Urothelium cell line (cell line): ENCODE data around the gene PARD3.
"Not testable (repeated sequence)": the region's sequence is repeated elsewhere in the genome, so short reads cannot be mapped to it uniquely, and the experiment has no call there.

Experiments
- DNase-seq: peaks from one replicate; pipeline ENCODE4 v3.0.0; 2011; ENCODE audit warnings: low spot score, mixed read lengths
- FAIRE-seq: peaks from 2 replicates; lab custom pipeline; 2011; peaks lifted over from hg19 to GRCh38; lab: Jason Lieb, UNC

Gene PARD3

GRCh38 chr10:34719746-34720145 lies 95.3 kb downstream of the PARD3 start:
- no peak for FAIRE-seq
- DNase-seq, result no peak

GRCh38 chr10:34719328-34719727 lies 95.8 kb downstream of the PARD3 start:
- DNase-seq (no peak), FAIRE-seq (no peak)

- no peak for FAIRE-seq
- no peak for DNase-seq
Observed at GRCh38 chr10:34717429-34717828, 97.7 kb downstream of the PARD3 start.

GRCh38 chr10:34716958-34717357 lies 98.1 kb downstream of the PARD3 start:
- DNase-seq (no peak), FAIRE-seq (no peak)

- FAIRE-seq, result no peak
- DNase-seq, result no peak
Observed at GRCh38 chr10:34716234-34716633, 98.9 kb downstream of the PARD3 start.

- DNase-seq (no peak), FAIRE-seq (no peak)
Observed at GRCh38 chr10:34715511-34716187, 99.4 kb downstream of the PARD3 start.

GRCh38 chr10:34713875-34714274 lies 101.2 kb downstream of the PARD3 start:
- DNase-seq (peak; percentile 41), FAIRE-seq (no peak)

- FAIRE-seq (no peak), DNase-seq (no peak)
Observed at GRCh38 chr10:34711500-34711899, 103.6 kb downstream of the PARD3 start.

GRCh38 chr10:34710391-34710751 lies 104.7 kb downstream of the PARD3 start:
- peak; percentile 64 for DNase-seq
- no peak for FAIRE-seq

GRCh38 chr10:34709637-34710390 lies 105.3 kb downstream of the PARD3 start:
- DNase-seq, result no peak
- no peak for FAIRE-seq

- FAIRE-seq (no peak), DNase-seq (no peak)
Observed at GRCh38 chr10:34707656-34708055, 107.4 kb downstream of the PARD3 start.

- not testable (repeated sequence) for FAIRE-seq, DNase-seq
Observed at GRCh38 chr10:34706992-34707391, 108.1 kb downstream of the PARD3 start.

- FAIRE-seq (no peak), DNase-seq (no peak)
Observed at GRCh38 chr10:34706147-34706546, 108.9 kb downstream of the PARD3 start.

GRCh38 chr10:34705563-34705962 lies 109.5 kb downstream of the PARD3 start:
- FAIRE-seq, result peak; percentile 9
- DNase-seq, result no peak

- DNase-seq, result no peak
- no peak for FAIRE-seq
Observed at GRCh38 chr10:34704526-34705184, 110.4 kb downstream of the PARD3 start.

GRCh38 chr10:34702982-34703381 lies 112.1 kb downstream of the PARD3 start:
- no peak for FAIRE-seq

GRCh38 chr10:34702093-34702937 lies 112.8 kb downstream of the PARD3 start:
- FAIRE-seq (no peak), DNase-seq (no peak)

More at GRCh38 chr10:34702982-34703381, 112.1 kb downstream of the PARD3 start:
- no peak for DNase-seq

GRCh38 chr10:34701194-34701593 lies 113.9 kb downstream of the PARD3 start:
- DNase-seq (no peak), FAIRE-seq (no peak)

GRCh38 chr10:34700752-34701151 lies 114.3 kb downstream of the PARD3 start:
- DNase-seq, FAIRE-seq: not testable (repeated sequence)

GRCh38 chr10:34699904-34700517 lies 115.1 kb downstream of the PARD3 start:
- no peak for FAIRE-seq
- no peak for DNase-seq
